CD14-positive monocyte (primary cell): Measurements from ENCODE around the gene BANK1. TPM values are rescaled to one million over a fixed set of nuclear protein-coding genes. Genes with fewer than 3 reads are reported as not detected.

Experiments used
- DNase-seq, 3 donors: peaks; one replicate each; pipeline ENCODE4 v3.0.0-alpha.2; 2011 to 2022
- H2AFZ ChIP-seq: 2 replicates; pipeline ENCODE4 v1.6.0; 2012; ENCODE audit warnings: mild to moderate bottlenecking, low read depth, low read length, inconsistent platforms; ENCODE audit not compliant: insufficient read depth, poor library complexity, severe bottlenecking
- H3K27ac ChIP-seq, 2 donors: 1 replicate in 1 of 2; 2 replicates in 1 of 2; pipeline ENCODE4 v1.5.1; 2012 to 2013; ENCODE audit warnings: low read length in 2 of 2, control low read depth in 1 of 2, inconsistent platforms in 1 of 2, low read depth in 1 of 2, mild to moderate bottlenecking in 1 of 2
- H3K27me3 ChIP-seq, 2 donors: one replicate each; pipeline versions ENCODE4 v1.6.0 to v1.6.1; 2011 to 2013; ENCODE audit warnings: low read length in 2 of 2; ENCODE audit not compliant: control insufficient read depth in 2 of 2, insufficient read depth in 2 of 2
- H3K36me3 ChIP-seq, 2 donors: replicated peaks in 1 of 2; 1 replicate in 1 of 2; 2 replicates in 1 of 2; pipeline versions ENCODE4 v1.5.1 to v1.6.1; 2012 to 2013; ENCODE audit warnings: low read length in 2 of 2, control low read depth in 1 of 2, inconsistent platforms in 1 of 2, mild to moderate bottlenecking in 1 of 2; ENCODE audit not compliant: insufficient read depth in 2 of 2, control insufficient read depth in 1 of 2
- H3K4me1 ChIP-seq, 2 donors: 1 replicate in 1 of 2; 2 replicates in 1 of 2; pipeline versions ENCODE4 v1.5.1 to v1.6.1; 2012 to 2013; ENCODE audit warnings: low read length in 2 of 2, control low read depth in 1 of 2, inconsistent platforms in 1 of 2, mild to moderate bottlenecking in 1 of 2, moderate library complexity in 1 of 2; ENCODE audit not compliant: insufficient read depth in 2 of 2, control insufficient read depth in 1 of 2
- H3K4me2 ChIP-seq: replicated peaks from 2 replicates; pipeline ENCODE3; 2012; ENCODE audit warnings: low read length, moderate library complexity, mild to moderate bottlenecking; ENCODE audit not compliant: poor library complexity, severe bottlenecking; ENCODE audit errors: extremely low read depth
- H3K4me3 ChIP-seq, 3 experiments: fragments of 200-600 bp in 1 of 3; sonication (generic) in 1 of 3; replicated peaks in 1 of 3; 1 replicate in 2 of 3; 2 replicates in 1 of 3; pipeline ENCODE4 v1.5.1; 2011 to 2013; ENCODE audit warnings: low read length in 3 of 3, mild to moderate bottlenecking in 3 of 3, control low read depth in 2 of 3, low read depth in 2 of 3, inconsistent platforms in 1 of 3, moderate library complexity in 1 of 3
- H3K79me2 ChIP-seq: 2 replicates; pipeline ENCODE4 v1.6.0; 2012; ENCODE audit warnings: mild to moderate bottlenecking, control low read depth, inconsistent platforms, low read length, moderate library complexity; ENCODE audit not compliant: insufficient read depth
- H3K9ac ChIP-seq: 2 replicates; pipeline ENCODE4 v1.6.0; 2017; ENCODE audit warnings: low read length, mild to moderate bottlenecking; ENCODE audit not compliant: insufficient read depth, poor library complexity, severe bottlenecking
- H3K9me3 ChIP-seq, 2 donors: replicated peaks in 1 of 2; 1 replicate in 1 of 2; 2 replicates in 1 of 2; pipeline versions ENCODE4 v1.5.1 to v1.6.1; 2012 to 2013; ENCODE audit warnings: low read length in 2 of 2, control low read depth in 1 of 2; ENCODE audit not compliant: control insufficient read depth in 1 of 2, insufficient read depth in 1 of 2
- H4K20me1 ChIP-seq: 2 replicates; pipeline ENCODE4 v1.6.0; 2012; ENCODE audit warnings: mild to moderate bottlenecking, low read length, control low read depth, moderate library complexity; ENCODE audit not compliant: insufficient read depth
- H3K27ac Mint-ChIP-seq, 7 donors: one replicate each; pipeline ENCODE4 v1.8.0; 2020; ENCODE audit warnings: mild to moderate bottlenecking in 7 of 7, mixed read lengths in 7 of 7, moderate library complexity in 6 of 7, inconsistent platforms in 2 of 7
- H3K27me3 Mint-ChIP-seq, 3 donors: one replicate each; pipeline ENCODE4 v1.8.0; 2021 to 2022; ENCODE audit warnings: low read depth in 3 of 3, mild to moderate bottlenecking in 3 of 3, mixed read lengths in 3 of 3, moderate library complexity in 3 of 3, inconsistent platforms in 1 of 3
- H3K36me3 Mint-ChIP-seq, 2 donors: one replicate each; pipeline ENCODE4 v1.8.0; 2020; ENCODE audit warnings: mixed read lengths in 2 of 2, inconsistent platforms in 1 of 2, mild to moderate bottlenecking in 1 of 2
- H3K4me1 Mint-ChIP-seq: one replicate; pipeline ENCODE4 v1.8.0; 2020; ENCODE audit warnings: mild to moderate bottlenecking, mixed read lengths
- H3K4me3 Mint-ChIP-seq, 2 donors: one replicate each; pipeline ENCODE4 v1.8.0; 2020; ENCODE audit warnings: mild to moderate bottlenecking in 2 of 2, mixed read lengths in 2 of 2, moderate library complexity in 1 of 2
- H3K9me3 Mint-ChIP-seq, 7 donors: one replicate each; pipeline ENCODE4 v1.8.0; 2020 to 2022; ENCODE audit warnings: mixed read lengths in 7 of 7, mild to moderate bottlenecking in 6 of 7, moderate library complexity in 6 of 7, inconsistent platforms in 2 of 7
- CTCF ChIP-seq: fragments of 200-600 bp; IDR thresholded peaks from one replicate; pipeline ENCODE4 v1.8.0; 2022; ENCODE audit warnings: antibody characterized with exemption, mild to moderate bottlenecking
- WGBS: methylation state at CpG from one replicate; pipeline ENCODE4 v1.1.5; 2013; ENCODE audit warnings: missing lambda C conversion rate; ENCODE audit not compliant: insufficient coverage; 5-methylcytosine and 5-hydroxymethylcytosine counted together
- intact Hi-C, 2 donors: fragments of 100-400 bp; cut with micrococcal nuclease; formaldehyde crosslinking; loops; one replicate each; pipeline versions ENCODE4 v1.15.0 to v1.15.1; 2023
- polyA plus RNA-seq, 3 donors: library from polyadenylated mRNA; depleted of rRNA in 1 of 3; unstranded in 2 of 3; stranded (reverse) in 1 of 3; fragments of 300-500 nt in 2 of 3; fragments of >200 nt in 1 of 3; fragmentation: Illumina TruSeq in 2 of 3; gene quantifications; 1 replicate in 2 of 3; 2 replicates in 1 of 3; pipeline ENCODE4 v1.2.3, GENCODE V29; 2012 to 2021

Gene BANK1
- polyA plus RNA-seq, 3 donors = 2.6 to 5.2 (median 2.9) TPM

- no peaks in the 10 kb centered on the region for H3K36me3 Mint-ChIP-seq
- Histone ChIP-seq H2AFZ (no peak overlapping the region), H3K27me3 (no peaks in the 10 kb centered on the region), H3K36me3 (no peaks in the 10 kb centered on the region), H3K4me1 (no peaks in the 10 kb centered on the region), H3K79me2 (no peaks in the 10 kb centered on the region), H3K9ac (no peak overlapping the region), H3K27ac (no peak overlapping the region), H4K20me1 (no peaks in the 10 kb centered on the region), H3K9me3 (no peaks in the 10 kb centered on the region), H3K4me3 (no peak overlapping the region), H3K4me2 (no peak overlapping the region)
- H3K27ac Mint-ChIP-seq = peak overlapping the region in 1 of 7 donors; percentile 1
- no peaks in the 10 kb centered on the region for H3K9me3 Mint-ChIP-seq
- H3K4me1 Mint-ChIP-seq = no peaks in the 10 kb centered on the region
- no peak for DNase-seq
- WGBS = 100% methylated on average over 5 of the region's 6 CpGs
- no peak for TF ChIP-seq CTCF
- no peaks in the 10 kb centered on the region for H3K27me3 Mint-ChIP-seq
- intact Hi-C loops = no loop called here
- H3K4me3 Mint-ChIP-seq = no peak overlapping the region
These were observed 179.4 kb downstream of the BANK1 start for GRCh38 chr4:101969965-101970364.

GRCh38 chr4:101970547-101971155 is 180.1 kb downstream of the BANK1 start:
- no peaks in the 10 kb centered on the region for H3K27me3 Mint-ChIP-seq
- no peaks in the 10 kb centered on the region for H3K4me1 Mint-ChIP-seq
- H3K4me3 Mint-ChIP-seq = no peak overlapping the region
- no peak overlapping the region for H3K27ac Mint-ChIP-seq
- H4K20me1 ChIP-seq = no peaks in the 10 kb centered on the region
- TF ChIP-seq CTCF = no peak
- no peak overlapping the region for H3K27ac ChIP-seq
- H3K4me2 ChIP-seq = no peak overlapping the region
- H3K36me3 Mint-ChIP-seq = no peaks in the 10 kb centered on the region
- H3K9ac ChIP-seq = no peak overlapping the region
- H3K79me2 ChIP-seq = no peaks in the 10 kb centered on the region
- H3K36me3 ChIP-seq = no peaks in the 10 kb centered on the region
- intact Hi-C loops = no loop called here
- H3K4me1 ChIP-seq = no peaks in the 10 kb centered on the region
- no peak for DNase-seq
- WGBS = no CpG with 5 or more reads among the region's 6 CpGs
- no peak overlapping the region for H3K4me3 ChIP-seq
- H2AFZ ChIP-seq = no peak overlapping the region
- H3K9me3 Mint-ChIP-seq = no peaks in the 10 kb centered on the region
- H3K9me3 ChIP-seq = no peaks in the 10 kb centered on the region
- H3K27me3 ChIP-seq = no peaks in the 10 kb centered on the region
